GM21360 (cell line): ENCODE measurements around the gene FUT3.

Experiments
- ATAC-seq: cut with Tn5 transposase; IDR thresholded peaks from one replicate; pipeline ENCODE4 v1.9.1; 2021; ENCODE audit warnings: mild to moderate bottlenecking, moderate library complexity; ENCODE audit not compliant: unreplicated experiment

Gene FUT3

GRCh38 chr19:5826531-5827341, 24.5 kb downstream of the FUT3 start:
- no peak for ATAC-seq

GRCh38 chr19:5825178-5825577, 26.1 kb downstream of the FUT3 start:
- no peak for ATAC-seq

GRCh38 chr19:5824751-5825150, 26.5 kb downstream of the FUT3 start:
- ATAC-seq: no peak

GRCh38 chr19:5823579-5824281, 27.5 kb downstream of the FUT3 start:
- ATAC-seq: no peak

DNA sequence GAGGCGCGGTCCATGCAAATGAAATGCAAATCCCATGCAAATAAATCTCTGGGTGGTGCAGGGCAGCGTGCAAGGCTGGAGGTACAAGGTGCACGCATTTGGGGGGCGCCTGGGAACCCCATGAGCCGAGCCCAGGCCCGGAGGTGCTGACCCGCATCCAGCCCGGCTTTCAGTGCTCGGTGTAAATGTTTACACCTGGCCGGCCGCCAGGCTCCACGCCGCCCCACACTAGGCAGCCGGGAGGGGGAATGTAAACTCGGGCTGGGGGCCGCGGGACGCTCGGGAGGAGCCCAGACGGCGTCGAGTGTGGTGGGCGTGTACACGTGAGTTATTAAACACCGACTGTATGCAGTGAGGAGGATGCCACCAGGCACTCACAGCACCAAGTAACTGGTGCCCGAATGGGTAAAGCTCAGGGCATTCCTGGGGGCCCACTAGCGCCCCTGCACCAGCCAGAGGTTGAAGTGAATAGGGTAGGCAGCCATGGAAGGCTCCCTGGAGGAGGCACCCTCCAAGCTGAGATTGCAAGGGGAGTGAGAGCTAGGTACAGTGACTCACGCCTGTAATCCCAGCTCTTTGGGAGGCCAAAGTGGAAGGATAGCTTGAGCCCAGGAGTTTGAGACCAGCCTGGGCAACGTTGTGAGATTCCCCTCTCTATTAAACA, 28.9 kb downstream of the FUT3 start:
- no peak for ATAC-seq

DNA sequence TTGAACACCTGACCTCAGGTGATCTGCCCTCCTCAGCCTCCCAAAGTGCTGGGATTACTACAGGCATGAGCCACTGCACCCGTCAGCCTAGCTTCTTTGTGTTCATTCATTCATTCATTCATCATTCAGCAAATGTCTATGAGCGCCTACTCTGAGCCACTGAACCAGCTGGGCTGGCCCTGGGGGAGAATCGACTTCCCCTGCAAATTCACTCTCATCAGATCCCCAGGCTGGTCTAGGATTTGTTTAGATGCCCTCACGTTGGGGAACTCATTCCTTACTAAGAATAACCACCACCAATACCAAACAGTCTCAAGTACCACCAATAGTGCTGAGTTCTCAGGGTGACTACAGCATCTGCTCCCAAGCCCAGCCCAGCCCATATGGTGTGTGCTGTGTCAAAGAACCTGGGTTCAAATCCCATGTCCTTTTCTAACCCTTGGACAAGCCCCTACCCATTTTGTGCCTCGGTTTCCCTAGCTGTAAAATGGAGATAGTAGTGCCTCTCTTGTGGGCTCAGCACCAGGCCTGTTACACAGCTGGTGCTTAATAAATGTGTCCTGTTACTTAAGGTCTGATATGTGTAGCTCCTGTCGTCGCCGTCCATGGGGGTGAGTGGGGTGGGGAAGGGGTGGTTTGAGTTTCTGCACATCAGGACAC, 29.6 kb downstream of the FUT3 start:
- ATAC-seq: no peak

DNA sequence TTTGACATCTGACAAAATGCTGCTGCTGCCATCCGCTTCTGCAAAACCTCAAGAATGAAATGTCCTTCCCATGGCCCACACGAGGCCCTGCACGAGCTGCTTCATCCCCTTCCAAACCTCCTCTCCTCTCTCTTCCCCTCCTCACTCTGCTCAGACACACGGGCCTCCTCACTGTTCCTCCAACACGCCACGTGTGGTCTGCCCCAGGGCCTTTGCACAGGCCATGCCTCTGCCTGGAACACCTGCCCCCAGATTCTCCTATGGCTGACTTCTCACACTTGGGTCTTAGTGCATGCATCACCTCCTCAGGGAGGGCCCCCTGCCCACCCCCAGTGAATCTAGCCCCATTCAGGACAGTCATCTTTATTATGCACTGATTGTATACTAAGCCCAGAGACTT, 30.5 kb downstream of the FUT3 start:
- ATAC-seq: no peak

DNA sequence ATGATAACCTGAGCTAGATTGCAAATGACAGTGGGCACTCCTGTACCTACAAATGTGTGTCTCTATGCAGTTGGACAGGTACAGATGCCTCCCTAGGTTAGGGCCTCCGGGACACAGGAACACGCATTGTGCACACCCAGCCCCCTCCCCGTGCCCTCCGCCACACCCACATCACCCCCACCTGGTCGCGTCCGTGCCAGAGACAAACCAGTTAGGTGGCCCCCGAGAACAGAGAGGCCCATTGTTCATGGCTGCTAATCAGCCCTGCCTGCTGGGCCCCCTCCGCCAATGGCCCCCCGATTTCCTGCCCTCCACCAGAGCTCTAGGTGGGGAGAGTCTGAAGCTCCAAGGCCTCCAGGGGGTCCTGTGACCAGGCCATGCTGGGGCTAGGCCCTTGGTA, 32.7 kb downstream of the FUT3 start:
- no peak for ATAC-seq

- no peak for ATAC-seq
Measured at GRCh38 chr19:5817218-5817617, 34.0 kb downstream of the FUT3 start.

DNA sequence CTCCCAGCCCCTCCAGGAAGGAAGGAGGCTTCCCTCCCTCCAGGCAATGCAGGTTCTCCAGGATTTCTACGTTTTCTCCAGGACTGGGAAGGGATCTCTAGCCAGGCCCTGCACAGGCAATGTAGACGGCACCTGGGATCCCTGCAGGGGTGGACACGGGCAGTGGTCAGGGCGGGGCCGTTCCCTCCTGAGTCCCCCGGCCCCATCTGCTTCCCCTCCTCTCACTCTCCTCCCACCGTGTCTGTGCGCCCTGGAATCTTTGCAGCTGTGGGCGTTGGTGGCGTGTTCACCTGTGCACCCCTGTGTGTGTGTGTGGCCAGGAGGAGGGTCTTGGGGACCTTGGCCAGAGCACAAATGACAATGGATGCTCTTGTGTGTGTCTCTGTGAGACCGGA, 36.4 kb downstream of the FUT3 start:
- ATAC-seq: no peak

GRCh38 chr19:5814123-5814851, 37.0 kb downstream of the FUT3 start:
- ATAC-seq: no peak

- ATAC-seq: no peak
Measured at GRCh38 chr19:5811117-5811516, 40.1 kb downstream of the FUT3 start.

GRCh38 chr19:5809469-5809868, 41.8 kb downstream of the FUT3 start:
- no peak for ATAC-seq

DNA sequence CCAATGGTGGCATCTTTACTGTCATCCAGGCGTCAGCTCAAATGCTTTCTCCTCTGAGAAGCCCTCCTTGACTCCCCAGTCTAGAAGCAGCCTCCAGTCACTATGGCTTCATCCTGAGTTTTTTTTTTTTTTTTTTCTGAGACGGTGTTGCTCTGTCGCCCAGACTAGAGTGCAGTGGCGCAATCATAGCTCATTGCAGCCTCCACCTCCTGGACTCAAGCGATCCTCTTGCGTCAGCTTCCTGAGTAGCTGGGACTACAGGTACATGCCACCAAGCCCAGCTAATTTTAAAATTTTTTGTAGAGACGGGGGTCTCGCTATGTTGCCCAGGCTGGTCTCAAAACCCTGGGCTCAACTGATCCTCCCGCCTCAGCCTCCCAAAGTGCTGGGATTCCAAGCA, 42.2 kb downstream of the FUT3 start:
- ATAC-seq: no peak

GRCh38 chr19:5808120-5808816, 43.0 kb downstream of the FUT3 start:
- ATAC-seq: no peak

DNA sequence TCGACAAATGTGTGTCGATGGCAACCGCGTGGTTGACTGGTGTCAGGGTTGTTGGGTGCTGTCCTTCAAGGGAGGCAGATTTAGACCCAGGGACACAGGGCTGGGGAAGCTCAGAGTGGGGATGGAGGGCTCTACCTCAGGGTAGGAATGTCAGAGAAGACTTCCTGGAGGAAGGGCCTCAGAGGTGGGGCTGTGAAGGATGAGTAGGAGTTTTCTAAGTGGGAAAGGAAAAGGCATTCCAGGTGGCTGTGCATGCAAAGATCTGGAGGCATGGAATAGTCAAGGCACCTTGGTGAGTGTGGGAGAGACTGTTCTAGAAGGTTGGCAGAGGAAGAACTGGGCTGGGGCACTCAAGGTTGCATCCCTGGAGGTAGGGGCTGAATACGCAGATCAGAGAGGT, 44.3 kb downstream of the FUT3 start:
- ATAC-seq: no peak

DNA sequence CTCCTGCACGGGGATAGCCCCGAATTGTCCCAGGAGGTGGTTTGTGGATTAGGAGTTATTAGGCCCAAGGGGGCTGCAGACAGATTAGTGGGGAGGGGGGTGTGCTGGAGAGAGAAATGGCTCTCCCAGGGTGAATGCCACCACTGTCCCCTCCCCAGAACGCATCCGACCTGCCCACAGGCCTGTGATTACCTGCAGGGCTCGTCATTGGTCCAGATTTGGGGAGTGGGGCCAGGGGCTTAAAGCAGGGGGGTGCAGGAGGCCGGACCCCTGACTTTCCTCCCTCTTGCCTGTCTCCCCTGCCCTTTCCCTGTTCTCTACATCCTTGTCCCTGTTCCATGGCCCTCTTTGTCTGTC, 45.1 kb downstream of the FUT3 start:
- ATAC-seq: no peak

GRCh38 chr19:5805462-5806132, 45.7 kb downstream of the FUT3 start:
- no peak for ATAC-seq

GRCh38 chr19:5804516-5805461, 46.5 kb downstream of the FUT3 start, which contains the start of gene NRTN:
TSS of gene NRTN (plus strand) at chr19:5805067. CDS start at chr19:5824166, 19,099 bp downstream.
- no peak for ATAC-seq
